Esophagus muscularis mucosa (tissue), 4 donors: Measurements from ENCODE around the gene HTD2.

ENCODE experiments used
- CTCF ChIP-seq, 3 experiments: fragments of 200-600 bp in 2 of 3; fragments of 450-650 bp in 1 of 3; sonication (generic) in 2 of 3; IDR thresholded peaks; one replicate each; pipeline ENCODE4 v1.5.1; 2017 to 2019; ENCODE audit warnings: antibody characterized with exemption in 3 of 3, mild to moderate bottlenecking in 2 of 3, moderate library complexity in 1 of 3
- EP300 ChIP-seq: sonication (generic); formaldehyde crosslinking; IDR thresholded peaks from one replicate; pipeline ENCODE4 v1.6.1; 2017; ENCODE audit warnings: antibody characterized with exemption
- POLR2A ChIP-seq: fragments of 450-650 bp; IDR thresholded peaks from one replicate; pipeline ENCODE4 v1.6.1; 2017; ENCODE audit warnings: antibody characterized with exemption, moderate library complexity, mild to moderate bottlenecking, low read depth
- POLR2AphosphoS5 ChIP-seq, 2 donors: sonication (generic); formaldehyde crosslinking; IDR thresholded peaks; one replicate each; pipeline ENCODE4 v1.6.1; 2017; ENCODE audit warnings: antibody characterized with exemption in 2 of 2

- TF ChIP-seq CTCF (IDR thresholded peaks at IDR 0.05) (no peak), POLR2A (no peak), EP300 (no peak), POLR2AphosphoS5 (IDR thresholded peaks at IDR 0.05) (no peak)
Observed at GRCh38 chr3:58334506-58334884, 28.2 kb downstream of the HTD2 start.
